ENCODE measurements around the gene NETO2.
"Not testable (repeated sequence)": the region's sequence is repeated elsewhere in the genome, so short reads cannot be mapped to it uniquely, and the experiment has no call there.

Gene NETO2, protein sequence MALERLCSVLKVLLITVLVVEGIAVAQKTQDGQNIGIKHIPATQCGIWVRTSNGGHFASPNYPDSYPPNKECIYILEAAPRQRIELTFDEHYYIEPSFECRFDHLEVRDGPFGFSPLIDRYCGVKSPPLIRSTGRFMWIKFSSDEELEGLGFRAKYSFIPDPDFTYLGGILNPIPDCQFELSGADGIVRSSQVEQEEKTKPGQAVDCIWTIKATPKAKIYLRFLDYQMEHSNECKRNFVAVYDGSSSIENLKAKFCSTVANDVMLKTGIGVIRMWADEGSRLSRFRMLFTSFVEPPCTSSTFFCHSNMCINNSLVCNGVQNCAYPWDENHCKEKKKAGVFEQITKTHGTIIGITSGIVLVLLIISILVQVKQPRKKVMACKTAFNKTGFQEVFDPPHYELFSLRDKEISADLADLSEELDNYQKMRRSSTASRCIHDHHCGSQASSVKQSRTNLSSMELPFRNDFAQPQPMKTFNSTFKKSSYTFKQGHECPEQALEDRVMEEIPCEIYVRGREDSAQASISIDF

DNA sequence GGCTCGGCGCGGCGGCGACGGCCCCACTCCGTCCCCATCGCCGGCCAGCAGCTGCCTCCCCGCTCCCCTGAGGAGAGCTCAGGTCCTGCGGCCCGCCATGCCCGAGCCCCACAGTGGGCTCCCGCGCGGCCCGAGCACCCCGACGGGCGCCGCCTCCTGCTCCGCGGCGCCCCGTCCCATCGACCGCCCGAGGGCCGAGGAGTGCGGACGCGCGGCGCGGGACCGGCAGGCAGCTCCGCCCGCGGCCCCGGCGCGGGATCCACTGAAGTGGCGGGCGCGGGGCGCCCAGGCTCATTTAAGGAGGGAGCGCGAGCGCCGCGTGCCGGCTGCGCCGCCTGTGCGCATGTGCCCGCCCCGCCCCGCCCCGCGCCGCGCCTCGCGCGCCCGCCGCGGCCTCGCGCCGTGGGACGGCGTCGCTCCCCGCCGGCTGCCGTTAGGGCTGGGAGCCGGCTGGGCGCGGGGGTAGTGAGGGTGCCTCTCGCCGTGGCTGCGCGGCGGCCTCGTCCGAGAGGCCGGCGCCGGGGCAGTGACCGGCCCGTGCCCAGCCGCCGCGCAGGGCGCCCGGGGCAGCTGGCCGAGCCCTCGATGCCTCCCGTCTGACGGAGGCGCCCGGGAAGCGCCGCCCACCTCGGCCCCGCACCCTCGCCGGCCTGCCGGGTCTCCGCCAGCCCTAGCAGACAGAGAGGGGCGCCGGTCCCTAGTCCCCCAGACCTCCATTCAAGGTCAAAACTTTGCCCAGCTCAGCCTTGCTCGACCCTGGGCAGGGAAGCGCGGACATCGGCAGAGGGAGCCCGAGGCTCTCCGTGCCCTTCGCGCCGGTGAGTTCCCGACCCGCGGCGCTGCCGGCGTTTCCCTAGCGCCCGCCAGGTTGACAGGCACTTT, at the start of gene NETO2:
Gene NETO2 (minus strand): TSS at position 269 of the 882 bp plus-strand sequence. CDS start 333 bp downstream, outside the sequence.
- DNase-seq = peak; percentile 68

DNA sequence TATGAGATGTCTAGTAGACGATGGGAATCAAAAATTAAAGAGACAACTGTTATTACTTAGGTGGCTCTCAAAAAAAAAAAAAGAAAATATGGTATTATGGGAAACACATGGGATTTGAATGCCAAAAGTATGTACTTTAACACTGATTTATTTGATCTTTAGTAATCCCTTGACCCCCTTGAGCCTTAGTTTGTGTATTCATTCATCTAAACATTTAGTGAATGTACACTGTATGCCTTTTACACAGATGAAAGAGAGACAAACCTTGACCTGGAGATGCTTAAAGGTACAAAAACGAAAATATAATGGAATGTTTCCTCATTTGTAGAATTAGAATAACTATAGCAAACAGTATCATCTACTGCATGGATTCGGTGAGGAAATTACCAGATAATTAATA, 38.6 kb upstream of the NETO2 start:
- DNase-seq = no peak

DNA sequence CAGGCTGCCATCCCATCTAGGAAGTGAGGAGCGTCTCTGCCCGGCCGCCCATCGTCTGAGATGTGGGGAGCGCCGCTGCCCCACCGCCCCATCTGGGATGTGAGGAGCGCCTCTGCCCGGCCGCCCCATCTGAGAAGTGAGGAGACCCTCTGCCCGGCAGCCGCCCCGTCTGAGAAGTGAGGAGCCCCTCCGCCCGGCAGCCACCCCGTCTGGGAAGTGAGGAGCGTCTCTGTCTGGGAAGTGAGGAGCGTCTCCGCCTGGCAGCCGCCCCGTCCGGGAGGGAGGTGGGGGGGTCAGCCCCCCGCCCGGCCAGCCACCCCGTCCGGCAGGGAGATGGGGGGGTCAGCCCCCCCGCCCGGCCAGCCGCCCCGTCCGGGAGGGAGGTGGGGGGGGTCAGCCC, 37.3 kb upstream of the NETO2 start:
- DNase-seq = not testable (repeated sequence)

DNA sequence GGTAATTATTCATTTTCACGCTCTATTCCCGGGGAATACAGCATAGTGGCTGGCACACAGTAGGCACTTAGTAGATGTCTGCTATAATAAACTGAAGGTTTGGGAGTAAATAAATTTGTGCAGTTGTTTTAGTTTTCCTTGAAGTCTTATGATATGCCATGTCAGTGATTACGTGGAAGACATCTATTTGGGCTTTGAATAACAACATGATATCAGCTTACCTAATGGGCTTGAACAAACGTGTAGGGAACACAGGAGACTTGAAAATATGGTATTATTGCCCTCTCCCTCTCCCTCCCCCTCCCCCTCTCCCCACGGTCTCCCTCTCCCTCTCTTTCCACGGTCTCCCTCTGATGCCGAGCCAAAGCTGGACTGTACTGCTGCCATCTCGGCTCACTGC, 36.3 kb upstream of the NETO2 start:
- no peak for DNase-seq

DNA sequence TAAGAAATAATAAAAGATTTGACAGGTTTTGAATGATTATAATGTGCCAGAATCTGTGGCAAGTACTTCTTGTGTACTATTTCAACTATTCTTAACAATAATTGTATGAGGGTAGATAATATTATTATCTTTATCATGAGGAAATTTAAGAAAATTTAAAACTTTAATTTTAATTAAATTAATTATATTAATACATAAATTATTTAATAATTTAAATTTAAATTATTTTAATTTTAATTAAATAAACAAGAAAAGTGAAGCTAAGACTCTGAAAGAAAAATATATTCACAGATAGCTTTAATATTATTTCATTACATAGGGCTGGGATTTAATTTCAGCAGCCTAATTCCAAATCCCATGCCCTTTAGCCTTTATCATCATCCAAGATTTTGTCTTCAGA, 31.4 kb upstream of the NETO2 start:
- no peak for DNase-seq

DNA sequence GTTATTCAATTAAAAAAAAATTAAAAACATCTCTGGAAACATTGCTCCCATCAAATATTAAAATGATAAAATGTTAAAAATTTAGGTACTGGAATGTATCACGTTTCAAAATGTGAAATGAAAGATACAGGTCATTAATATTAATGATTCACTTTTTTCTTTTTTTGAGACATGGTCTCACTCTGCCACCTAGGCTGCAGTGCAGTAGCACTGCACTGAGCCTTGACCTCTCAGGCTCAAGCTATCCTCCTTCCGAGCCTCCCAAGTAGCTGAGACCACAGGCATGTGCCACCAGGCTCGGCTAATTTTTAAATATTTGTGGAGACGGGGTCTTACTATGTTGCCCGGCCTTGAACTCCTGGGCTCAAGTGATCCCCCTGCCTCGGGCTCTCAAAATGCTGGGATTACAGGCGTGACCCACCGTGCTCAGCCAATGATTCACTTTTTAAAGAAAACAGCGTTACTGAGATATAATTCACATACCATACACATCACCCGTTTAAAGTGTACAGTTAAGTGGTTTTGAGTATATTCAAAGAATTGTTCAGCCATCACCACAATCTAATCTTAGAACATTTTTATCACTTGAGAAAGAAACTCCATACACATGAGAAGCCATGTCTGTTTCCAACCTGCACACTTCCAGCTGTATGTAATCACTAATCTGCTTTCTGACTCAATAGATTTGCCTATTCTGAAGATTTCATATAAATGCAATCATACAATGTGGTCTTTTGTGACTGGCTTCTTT, 19.1 kb upstream of the NETO2 start:
- no peak for DNase-seq

DNA sequence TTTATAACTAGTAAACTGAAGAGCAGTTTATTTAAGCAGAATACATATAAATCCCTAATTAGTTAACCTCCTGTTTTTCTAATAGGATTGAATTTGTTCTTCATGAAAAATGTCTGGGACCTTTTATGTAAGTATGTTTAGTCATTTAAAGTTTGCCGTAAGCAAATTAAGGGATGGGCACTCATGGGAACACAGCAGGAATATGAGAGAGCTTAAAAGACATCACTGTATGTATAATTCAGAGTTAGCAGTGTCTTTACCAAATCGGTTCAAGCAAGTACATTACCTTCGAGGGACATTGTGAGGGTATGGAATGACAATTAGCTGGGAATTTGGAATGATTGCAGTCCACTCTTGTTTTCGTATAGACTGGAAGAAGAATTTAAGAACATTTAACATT, 17.7 kb upstream of the NETO2 start:
- no peak for DNase-seq

DNA sequence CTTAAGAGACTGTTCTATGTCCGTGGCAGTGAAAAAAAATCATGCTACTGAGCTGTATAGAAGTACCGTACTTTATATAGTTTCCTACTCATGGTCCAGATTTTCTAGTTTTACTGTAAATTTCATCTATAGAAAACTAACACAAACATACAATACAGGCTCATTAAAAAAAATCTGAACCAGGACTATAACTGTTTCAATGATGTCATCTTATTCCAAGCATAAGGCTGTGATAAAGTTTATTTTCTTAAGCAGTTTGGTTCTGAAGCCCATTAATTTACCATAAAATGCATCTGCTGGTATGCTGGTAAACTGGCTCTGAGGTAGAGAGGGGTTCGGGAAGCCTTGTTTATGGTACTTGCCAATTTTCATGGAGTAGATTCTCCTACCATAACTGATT, 16.7 kb upstream of the NETO2 start:
- no peak for DNase-seq

DNA sequence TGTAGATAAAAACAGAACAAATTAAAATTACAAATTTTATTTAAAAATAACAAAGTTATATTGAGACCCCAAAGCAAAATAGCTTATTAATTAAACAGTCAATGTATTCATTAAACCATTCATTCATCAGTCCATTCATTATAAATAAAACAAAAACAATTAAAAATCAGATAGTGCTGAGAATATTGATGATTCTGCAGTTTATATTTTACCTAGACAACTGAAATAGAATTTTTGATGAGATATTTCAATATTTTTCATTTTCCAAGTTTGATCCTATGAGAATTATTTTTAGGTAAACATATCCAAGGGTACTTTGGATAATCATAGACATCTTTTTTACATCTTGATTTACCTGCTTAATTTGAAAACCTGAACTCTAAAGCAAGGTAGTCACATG, 15.2 kb upstream of the NETO2 start:
- DNase-seq = no peak

DNA sequence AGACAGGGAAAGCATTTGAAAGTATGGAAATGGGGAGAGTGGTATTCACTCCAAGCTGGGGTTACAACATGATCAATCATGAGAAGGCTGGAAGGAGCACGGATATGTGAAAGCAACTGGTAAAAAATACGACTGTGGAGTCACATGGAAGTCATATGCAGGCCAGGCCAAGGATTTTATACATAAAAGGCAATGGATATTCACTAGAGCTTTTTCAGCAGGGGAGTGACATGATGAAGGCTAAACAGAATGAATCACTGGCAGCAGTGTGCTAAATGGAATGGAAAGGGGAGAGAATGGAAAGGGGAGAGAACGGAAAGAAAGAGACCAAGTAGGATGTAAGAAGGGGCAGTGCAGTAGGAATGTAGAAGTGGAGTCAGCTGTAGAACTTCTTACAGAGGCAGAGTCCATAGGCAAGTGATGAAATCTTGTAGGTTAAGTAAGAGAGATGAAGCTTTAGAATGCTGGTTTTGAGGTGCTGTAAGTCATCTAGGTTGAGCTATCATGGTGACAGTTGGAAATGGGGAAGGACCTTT, 13.0 kb upstream of the NETO2 start:
- no peak for DNase-seq

DNA sequence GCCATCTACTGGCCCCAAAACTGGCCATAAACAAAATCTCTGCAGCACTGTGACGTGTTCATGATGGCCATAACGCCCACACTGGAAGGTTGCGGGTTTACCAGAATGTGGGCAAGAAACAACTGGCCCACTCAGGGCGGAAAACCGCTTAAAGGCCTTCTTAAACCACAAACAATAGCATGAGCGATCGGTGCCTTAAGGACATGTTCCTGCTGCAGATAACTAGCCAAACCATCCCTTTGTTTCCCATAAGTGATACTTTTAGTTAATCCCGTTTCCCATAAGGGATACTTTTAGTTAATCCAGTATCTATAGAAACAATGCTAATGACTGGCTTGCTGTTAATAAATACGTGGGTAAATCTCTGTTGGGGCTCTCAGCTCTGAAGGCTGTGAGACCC, 8.8 kb upstream of the NETO2 start:
- not testable (repeated sequence) for DNase-seq

DNA sequence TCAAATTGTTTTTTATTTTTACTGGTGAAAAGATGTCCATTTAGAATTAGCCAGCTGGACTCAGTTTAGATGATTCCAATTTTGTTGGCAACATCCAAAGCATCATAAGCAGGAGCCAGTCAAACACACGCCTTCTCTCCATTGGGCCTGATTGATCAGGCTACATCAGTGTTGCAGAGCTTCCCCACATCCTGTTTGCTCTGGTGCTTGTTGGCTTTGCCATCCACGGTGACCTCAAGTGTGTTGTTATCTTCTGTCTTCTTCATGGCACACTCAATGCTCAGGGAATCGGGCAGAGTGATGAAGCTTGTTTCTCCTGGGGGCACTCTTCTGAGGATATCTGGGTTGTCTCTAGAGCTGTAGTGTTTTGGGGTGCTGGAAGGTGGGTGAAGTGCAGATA, 6.3 kb upstream of the NETO2 start:
- DNase-seq = no peak

DNA sequence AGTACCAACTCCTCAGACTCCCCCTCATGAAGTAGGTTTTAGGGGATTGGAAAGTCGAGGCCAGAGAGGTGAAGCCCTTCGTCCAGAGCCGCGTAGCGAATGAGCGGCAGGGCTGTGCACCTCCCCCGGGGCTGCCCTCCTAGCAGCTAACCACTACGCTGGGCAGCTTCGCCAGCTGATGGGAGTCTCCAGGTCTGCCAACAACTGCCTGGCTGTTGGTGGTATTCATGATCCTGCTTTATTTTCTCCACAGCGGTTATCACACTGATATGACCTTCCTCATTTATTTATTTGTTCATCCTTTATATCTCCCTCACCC, 773 bp upstream of the NETO2 start:
- peak; percentile 38 for DNase-seq

DNA sequence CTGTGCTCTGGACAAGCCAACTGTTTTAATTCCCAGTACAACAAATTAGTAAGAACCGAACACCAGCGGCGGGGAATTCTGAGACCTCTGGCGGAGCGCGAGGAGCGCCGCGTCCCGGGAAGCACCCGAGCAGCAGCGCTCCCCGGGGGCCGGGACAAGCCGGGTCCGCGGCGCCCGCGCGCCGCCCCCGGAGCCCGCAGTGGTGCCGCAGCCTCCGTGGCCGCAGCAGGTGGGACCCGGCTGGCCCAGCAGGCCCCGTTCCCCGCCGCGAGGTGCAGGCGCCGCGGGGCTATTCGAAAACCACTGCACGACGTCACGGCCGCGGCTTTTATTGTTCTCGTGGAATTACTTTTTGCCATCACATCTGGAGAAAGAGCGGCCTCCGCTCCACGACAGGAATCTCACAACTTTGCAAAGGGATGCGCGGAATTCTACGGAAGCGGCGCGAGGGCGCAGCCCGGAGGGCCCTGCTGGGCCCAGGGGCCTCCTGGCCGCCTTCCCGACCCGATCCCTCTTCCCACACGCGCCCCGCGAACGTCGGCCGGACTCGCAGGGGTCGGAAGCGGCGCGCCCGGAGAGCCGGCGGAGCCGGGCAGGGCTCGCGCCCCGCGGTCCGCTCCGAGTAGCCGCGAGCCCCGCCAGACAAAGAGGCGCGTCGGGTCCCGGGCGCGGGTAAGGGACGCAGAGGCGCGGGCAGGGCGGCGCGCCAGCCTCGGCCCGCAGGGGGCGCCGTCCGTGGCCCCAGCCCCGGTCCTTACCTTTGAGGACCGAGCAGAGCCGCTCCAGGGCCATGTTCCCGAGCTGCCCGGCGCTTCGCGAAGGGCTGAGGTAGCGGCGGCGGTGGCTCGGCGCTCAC, 696 bp downstream of the NETO2 start:
- peak; percentile 57 for DNase-seq

DNA sequence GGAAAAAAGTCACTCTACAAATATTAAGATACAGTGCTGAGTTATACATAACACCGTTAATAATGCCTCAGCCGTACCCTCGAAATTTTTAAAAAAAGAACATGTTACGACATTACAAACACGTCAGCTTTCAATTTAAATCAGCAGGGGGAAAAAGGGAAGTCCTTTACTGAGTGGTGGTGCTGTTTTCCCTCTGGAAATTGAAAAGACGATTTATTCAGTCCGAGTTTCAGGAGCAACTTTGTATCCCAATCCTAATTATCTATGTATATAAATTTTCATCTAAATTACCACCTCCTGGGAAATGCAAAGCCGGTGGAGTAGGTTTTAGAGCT, 1.3 kb downstream of the NETO2 start:
- peak; percentile 29 for DNase-seq

DNA sequence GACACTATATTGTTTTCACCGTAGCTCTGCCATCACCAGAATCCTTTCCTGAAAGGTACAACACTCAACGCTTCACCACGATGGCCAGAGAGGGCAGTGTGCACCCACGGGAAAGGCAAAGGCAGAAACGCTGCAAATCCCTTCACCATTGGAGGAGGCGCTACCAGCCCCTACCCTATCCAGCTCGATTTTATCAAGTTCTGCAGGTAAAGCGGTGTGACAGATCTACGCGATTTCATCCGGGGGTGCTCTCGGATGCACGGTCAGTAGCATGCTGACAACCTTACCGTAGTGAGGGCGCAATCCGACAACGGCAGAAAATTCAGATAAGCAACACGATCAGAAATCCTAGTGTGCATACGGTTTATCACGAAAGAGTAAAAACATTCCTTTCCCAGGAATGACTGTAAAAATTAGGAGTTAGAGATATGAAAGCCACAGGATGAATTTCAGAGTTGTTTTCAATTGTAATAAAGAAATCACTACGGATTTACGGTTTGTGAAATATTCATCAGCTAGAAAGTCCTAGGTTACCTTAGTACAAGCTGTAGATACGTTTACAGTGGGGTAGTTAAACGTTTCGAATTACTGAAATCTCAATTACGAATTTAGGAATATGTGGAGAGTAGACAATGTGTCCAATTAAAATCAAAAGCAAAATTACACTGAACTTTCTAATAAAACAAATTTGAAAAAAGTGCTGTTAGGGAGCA, 1.8 kb downstream of the NETO2 start:
- peak; percentile 90 for DNase-seq

DNA sequence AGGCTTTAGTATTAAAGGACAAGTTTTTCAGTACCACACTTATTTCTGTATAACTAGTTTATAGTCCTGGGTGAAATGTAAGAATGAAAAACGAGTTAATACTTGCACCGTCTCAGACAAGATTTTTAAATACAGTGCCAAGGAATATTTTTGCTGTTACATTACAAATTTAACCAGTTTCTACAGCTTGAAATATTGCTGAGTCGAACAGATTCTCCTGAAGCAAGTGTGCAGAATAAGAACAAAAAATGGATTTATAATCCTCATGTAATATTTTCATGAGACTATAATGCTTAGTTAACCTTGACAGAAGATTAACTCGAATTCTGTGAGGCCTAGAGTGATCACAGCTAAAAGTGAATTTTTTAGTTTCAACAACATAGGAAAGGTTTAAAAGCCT, 3.1 kb downstream of the NETO2 start:
- DNase-seq = no peak

DNA sequence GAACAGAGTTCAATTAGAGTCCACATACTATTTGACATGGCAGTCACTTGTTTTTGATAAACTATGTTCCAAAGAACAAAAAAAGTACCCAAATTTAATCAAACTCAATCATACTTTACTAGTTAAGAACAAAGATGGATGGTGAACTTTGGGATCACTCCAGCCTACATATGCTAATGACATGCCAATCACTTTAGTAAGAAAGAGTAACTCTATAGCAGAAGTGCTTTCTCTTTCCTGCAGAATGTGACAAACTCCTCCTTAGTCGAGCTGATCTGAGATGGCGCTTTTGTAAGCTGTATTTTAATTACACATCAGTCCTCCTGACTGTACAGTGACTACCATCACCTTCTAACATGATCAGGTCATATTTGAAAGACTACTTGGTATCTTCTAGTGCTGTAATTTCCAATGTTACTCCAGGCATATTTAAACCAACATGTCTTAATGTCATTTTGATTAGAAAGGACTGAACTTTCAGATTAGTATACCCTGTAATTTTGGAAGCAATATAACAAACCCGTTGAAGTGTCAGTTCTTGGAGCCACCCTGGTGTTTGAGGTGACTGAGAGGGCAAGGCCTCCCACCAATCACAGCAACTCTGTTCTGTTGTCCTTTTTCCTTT, 4.1 kb downstream of the NETO2 start:
- no peak for DNase-seq

DNA sequence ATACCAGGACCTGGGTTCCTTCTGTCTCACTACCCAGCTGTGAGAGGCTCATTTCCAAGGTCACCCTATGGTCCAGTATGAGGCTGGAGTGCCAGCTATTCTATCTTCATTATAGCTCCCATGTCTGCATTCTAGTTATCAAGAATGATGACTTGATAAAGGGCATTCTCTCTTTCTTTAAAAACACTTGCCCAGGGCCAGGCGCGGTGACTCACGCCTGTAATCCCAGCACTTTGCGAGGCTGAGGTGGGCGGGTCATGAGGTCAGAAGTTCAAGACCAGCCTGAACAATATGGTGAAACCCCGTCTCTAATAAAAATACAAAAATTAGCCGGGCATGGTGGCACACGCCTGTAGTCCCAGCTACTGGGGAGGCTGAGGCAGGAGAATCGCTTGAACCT, 5.8 kb downstream of the NETO2 start:
- DNase-seq = not testable (repeated sequence)

DNA sequence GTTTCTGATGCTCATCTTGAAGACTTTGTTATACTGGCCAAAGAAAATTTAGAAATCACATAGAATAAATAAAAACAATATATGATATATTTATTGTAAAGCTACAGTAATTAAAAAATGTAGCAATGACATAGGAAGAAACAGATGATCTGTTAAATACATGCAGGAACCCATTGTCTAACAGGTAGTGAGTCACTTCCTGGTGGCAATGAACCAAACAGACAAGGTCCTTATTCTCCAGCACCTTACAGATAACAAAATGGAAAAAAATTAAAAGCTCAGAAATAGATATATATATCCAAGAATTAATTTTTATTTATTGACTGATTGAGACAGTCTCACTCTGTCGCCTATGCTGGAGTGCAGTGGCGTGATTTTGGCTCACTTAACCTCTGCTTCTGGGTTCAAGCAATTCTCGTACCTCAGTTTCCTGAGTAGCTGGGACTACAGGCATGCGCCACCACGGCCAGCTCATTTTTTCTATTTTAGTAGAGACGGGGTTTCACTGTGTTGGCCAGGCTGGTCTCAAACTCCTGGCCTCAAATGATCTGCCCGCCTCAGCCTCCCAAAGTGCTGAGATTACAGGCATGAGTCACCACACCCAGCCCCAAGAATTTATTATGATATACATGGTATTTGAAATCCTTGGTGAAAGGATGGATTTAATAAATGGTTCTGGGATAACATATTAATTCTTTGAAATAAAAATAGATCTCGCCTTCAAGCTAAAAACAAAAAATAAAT, 7.5 kb downstream of the NETO2 start:
- no peak for DNase-seq
